Measurements from ENCODE around the gene ZBTB7C. TPM values are rescaled to one million over a fixed set of nuclear protein-coding genes. Genes with fewer than 3 reads are reported as not detected.

ZBTB7C gene
- total RNA-seq, 1 donor from 2014 or later: 0.15 TPM

DNA sequence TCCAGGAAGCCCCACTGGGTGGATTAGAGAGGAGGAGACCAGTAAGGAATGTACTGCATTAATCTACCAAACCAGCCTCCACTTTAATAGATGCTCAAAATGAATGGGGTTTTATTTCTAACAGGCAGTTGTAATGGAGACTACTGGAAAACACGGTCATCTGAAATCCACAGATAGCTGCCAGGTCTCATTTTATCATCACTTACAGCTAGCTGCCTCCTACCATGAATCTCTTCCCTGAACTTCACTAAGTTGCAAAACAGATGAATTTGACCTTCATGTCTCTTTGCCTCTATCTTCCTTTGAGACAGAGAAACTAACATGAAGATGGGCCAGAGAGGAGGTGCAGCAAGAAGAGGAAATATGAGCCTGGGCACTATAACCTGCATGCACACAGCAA lies 21.9 kb downstream of the ZBTB7C start:
- H3K9me3 ChIP-seq (ENCODE audit: low read depth): no peaks in the 10 kb centered on the region
- no peak overlapping the region for H3K27ac ChIP-seq
- no peaks in the 10 kb centered on the region for H3F3A ChIP-seq (ENCODE audit: low read depth)
- H3K27me3 ChIP-seq: no peaks in the 10 kb centered on the region
- H4K20me1 ChIP-seq (ENCODE audit: low read depth): no peaks in the 10 kb centered on the region
- no peaks in the 10 kb centered on the region for H3K36me3 ChIP-seq
- no peak overlapping the region for H3K9ac ChIP-seq
- no peaks in the 10 kb centered on the region for H3K4me1 Mint-ChIP-seq
- H3K4me2 ChIP-seq: no peak overlapping the region
- no peak for TF ChIP-seq EZH2phosphoT487 (IDR thresholded peaks at IDR 0.05)
- no peak for TF ChIP-seq EZH2 (IDR thresholded peaks at IDR 0.05)
- no peak for TF ChIP-seq CTCF (IDR thresholded peaks at IDR 0.05)
- H3K36me3 Mint-ChIP-seq: no peaks in the 10 kb centered on the region
- peaks cover 5% of the 10 kb centered on the region for H3K27me3 Mint-ChIP-seq (ENCODE audit: insufficient read depth, low read depth)
- H3K9me3 Mint-ChIP-seq: no peaks in the 10 kb centered on the region
- no peak for DNase-seq (ENCODE audit: low spot score)
- no peak overlapping the region for H3K4me3 Mint-ChIP-seq
- H3K4me3 ChIP-seq: no peak overlapping the region
- no peak overlapping the region for H3K27ac Mint-ChIP-seq
- H3K79me2 ChIP-seq (ENCODE audit: low read depth): no peaks in the 10 kb centered on the region
- no peaks in the 10 kb centered on the region for H3K4me1 ChIP-seq
- no peak overlapping the region for H2AFZ ChIP-seq (replicated peaks)

DNA sequence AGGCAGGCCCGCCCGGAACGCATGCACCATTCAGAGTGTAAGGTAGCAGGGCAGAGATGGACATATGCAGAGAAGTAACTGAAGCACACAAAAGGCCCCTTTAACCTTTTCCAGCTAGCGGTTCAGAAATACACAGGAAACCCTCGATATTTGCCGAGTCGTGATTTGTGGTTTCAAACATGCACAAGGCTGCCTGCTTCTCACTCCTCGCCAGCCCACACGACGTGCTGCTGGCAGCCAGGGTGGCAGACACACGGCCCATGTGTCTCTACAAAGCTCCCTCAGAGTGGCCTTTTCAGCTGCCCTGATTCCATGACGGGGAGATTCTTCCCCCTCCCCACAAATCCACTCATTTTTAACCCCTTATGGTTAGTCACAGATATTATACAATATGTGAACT lies 23.6 kb downstream of the ZBTB7C start:
- no peak overlapping the region for H2AFZ ChIP-seq (replicated peaks)
- H3K9me3 Mint-ChIP-seq: no peaks in the 10 kb centered on the region

GRCh38 chr18:48376934-48377333 lies 32.2 kb downstream of the ZBTB7C start:
- TF ChIP-seq EZH2phosphoT487 (IDR thresholded peaks at IDR 0.05): no peak
- no peak for TF ChIP-seq CTCF (IDR thresholded peaks at IDR 0.05)
- no peak for TF ChIP-seq EZH2 (IDR thresholded peaks at IDR 0.05)
- Histone ChIP-seq H3K27ac (no peak overlapping the region), H3K9ac (no peak overlapping the region), H3F3A (ENCODE audit: low read depth) (no peaks in the 10 kb centered on the region), H2AFZ (replicated peaks) (peak overlapping the region; percentile 6), H3K27me3 (no peaks in the 10 kb centered on the region), H4K20me1 (ENCODE audit: low read depth) (no peaks in the 10 kb centered on the region), H3K4me1 (peaks cover 9% of the 10 kb centered on the region), H3K36me3 (no peaks in the 10 kb centered on the region), H3K4me3 (no peak overlapping the region), H3K9me3 (ENCODE audit: low read depth) (no peaks in the 10 kb centered on the region), H3K79me2 (ENCODE audit: low read depth) (no peaks in the 10 kb centered on the region), H3K4me2 (no peak overlapping the region)
- H3K27me3 Mint-ChIP-seq (ENCODE audit: insufficient read depth, low read depth): peaks cover 12% of the 10 kb centered on the region
- no peaks in the 10 kb centered on the region for H3K36me3 Mint-ChIP-seq
- H3K9me3 Mint-ChIP-seq: no peaks in the 10 kb centered on the region
- H3K4me1 Mint-ChIP-seq: peaks cover 14% of the 10 kb centered on the region
- no peak for DNase-seq (ENCODE audit: low spot score)
- H3K4me3 Mint-ChIP-seq: no peak overlapping the region
- peak overlapping the region; percentile 59 for H3K27ac Mint-ChIP-seq

More for the DNA sequence above, 23.6 kb downstream of the ZBTB7C start:
- H3K4me3 Mint-ChIP-seq: no peak overlapping the region
- TF ChIP-seq CTCF (IDR thresholded peaks at IDR 0.05) (no peak), EZH2 (IDR thresholded peaks at IDR 0.05) (no peak), EZH2phosphoT487 (IDR thresholded peaks at IDR 0.05) (no peak)
- peaks cover 5% of the 10 kb centered on the region for H3K27me3 Mint-ChIP-seq (ENCODE audit: insufficient read depth, low read depth)
- H3K9me3 ChIP-seq (ENCODE audit: low read depth): no peaks in the 10 kb centered on the region
- H3K27me3 ChIP-seq: no peaks in the 10 kb centered on the region
- no peak overlapping the region for H3K4me3 ChIP-seq
- no peak overlapping the region for H3K27ac Mint-ChIP-seq
- H3K4me1 ChIP-seq: no peaks in the 10 kb centered on the region
- H3K79me2 ChIP-seq (ENCODE audit: low read depth): no peaks in the 10 kb centered on the region
- H4K20me1 ChIP-seq (ENCODE audit: low read depth): no peaks in the 10 kb centered on the region
- H3K9ac ChIP-seq: no peak overlapping the region
- H3K27ac ChIP-seq: no peak overlapping the region
- no peaks in the 10 kb centered on the region for H3K4me1 Mint-ChIP-seq
- H3K36me3 ChIP-seq: no peaks in the 10 kb centered on the region
- no peaks in the 10 kb centered on the region for H3K36me3 Mint-ChIP-seq
- H3F3A ChIP-seq (ENCODE audit: low read depth): no peaks in the 10 kb centered on the region
- H3K4me2 ChIP-seq: no peak overlapping the region
- DNase-seq (ENCODE audit: low spot score): no peak
